Measurements from ENCODE around the gene ABRACL.

Gene ABRACL

DNA sequence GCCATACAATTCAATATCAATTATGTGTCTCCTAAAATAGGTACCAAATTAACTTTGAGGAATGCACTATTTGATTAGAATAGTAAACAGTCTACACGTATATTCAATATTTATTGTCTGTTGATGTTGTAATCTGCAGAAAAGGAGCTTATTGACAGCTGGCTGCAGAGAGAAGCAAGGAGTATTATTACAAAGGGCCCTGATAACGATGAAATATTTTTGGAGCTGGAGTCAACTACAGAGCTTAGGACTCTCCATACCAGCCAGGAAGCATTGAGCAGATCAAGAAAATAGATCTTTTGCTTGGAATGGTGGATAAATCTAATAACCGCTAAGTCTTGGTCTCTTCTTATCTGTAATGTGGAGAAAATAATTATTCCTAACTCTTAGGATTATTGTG is 25.5 kb downstream of the ABRACL start:
- Histone ChIP-seq H3K9ac (ENCODE audit: low read length) (no peak overlapping the region), H3F3A (ENCODE audit: insufficient read depth, low read length) (no peaks in the 10 kb centered on the region), H2AFZ (ENCODE audit: low read length) (no peak overlapping the region), H3K27ac (ENCODE audit: low read length) (no peak overlapping the region), H3K27me3 (replicated peaks; ENCODE audit: insufficient read depth, low read length) (no peaks in the 10 kb centered on the region), H3K36me3 (replicated peaks; ENCODE audit: insufficient read depth, low read length) (no peaks in the 10 kb centered on the region), H3K9me3 (replicated peaks; ENCODE audit: insufficient read depth, low read length) (no peaks in the 10 kb centered on the region), H3K79me2 (ENCODE audit: low read length) (no peaks in the 10 kb centered on the region), H4K20me1 (ENCODE audit: insufficient read depth, low read length) (no peaks in the 10 kb centered on the region), H3K9me2 (replicated peaks; ENCODE audit: insufficient read depth, low read length) (no peaks in the 10 kb centered on the region), H3K4me2 (ENCODE audit: low read depth, low read length) (no peak overlapping the region), H3K4me1 (ENCODE audit: low read length) (no peaks in the 10 kb centered on the region), H3K4me3 (ENCODE audit: low read length) (no peak overlapping the region)
- no peak for TF ChIP-seq EZH2phosphoT487 (IDR thresholded peaks at IDR 0.05; ENCODE audit: low read length)
- no peak for TF ChIP-seq EZH2 (optimal IDR thresholded peaks at IDR 0.05; ENCODE audit: low read depth, low read length)
- TF ChIP-seq, protein P1, sequence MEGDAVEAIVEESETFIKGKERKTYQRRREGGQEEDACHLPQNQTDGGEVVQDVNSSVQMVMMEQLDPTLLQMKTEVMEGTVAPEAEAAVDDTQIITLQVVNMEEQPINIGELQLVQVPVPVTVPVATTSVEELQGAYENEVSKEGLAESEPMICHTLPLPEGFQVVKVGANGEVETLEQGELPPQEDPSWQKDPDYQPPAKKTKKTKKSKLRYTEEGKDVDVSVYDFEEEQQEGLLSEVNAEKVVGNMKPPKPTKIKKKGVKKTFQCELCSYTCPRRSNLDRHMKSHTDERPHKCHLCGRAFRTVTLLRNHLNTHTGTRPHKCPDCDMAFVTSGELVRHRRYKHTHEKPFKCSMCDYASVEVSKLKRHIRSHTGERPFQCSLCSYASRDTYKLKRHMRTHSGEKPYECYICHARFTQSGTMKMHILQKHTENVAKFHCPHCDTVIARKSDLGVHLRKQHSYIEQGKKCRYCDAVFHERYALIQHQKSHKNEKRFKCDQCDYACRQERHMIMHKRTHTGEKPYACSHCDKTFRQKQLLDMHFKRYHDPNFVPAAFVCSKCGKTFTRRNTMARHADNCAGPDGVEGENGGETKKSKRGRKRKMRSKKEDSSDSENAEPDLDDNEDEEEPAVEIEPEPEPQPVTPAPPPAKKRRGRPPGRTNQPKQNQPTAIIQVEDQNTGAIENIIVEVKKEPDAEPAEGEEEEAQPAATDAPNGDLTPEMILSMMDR (IDR thresholded peaks at IDR 0.05; ENCODE audit: low read length) = no peak
- no peak for DNase-seq

DNA sequence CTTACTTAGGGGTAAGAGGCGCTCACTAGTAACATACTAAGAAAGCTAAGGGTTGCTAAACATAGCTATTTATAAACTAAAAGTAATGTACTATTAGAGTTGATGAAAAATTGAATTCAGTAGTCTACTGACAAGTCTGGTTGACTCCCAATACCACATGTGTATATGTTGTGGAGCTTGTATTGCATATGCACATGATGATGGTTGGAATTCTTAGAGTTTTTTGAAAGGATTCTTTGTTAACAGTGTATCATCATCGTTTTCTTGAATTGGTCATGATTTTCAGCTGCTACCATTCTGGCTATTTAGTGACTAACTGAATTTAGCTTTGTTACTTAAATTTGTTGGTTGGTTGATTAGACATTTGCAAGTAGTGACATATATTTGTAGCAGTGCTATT is 27.2 kb downstream of the ABRACL start:
- Histone ChIP-seq H3K4me1 (ENCODE audit: low read length) (no peaks in the 10 kb centered on the region), H3K4me2 (ENCODE audit: low read depth, low read length) (no peak overlapping the region), H3K9ac (ENCODE audit: low read length) (no peak overlapping the region), H3K79me2 (ENCODE audit: low read length) (no peaks in the 10 kb centered on the region), H3K27me3 (replicated peaks; ENCODE audit: insufficient read depth, low read length) (no peaks in the 10 kb centered on the region), H3K27ac (ENCODE audit: low read length) (no peak overlapping the region), H3K36me3 (replicated peaks; ENCODE audit: insufficient read depth, low read length) (no peaks in the 10 kb centered on the region), H3K9me3 (replicated peaks; ENCODE audit: insufficient read depth, low read length) (no peaks in the 10 kb centered on the region), H4K20me1 (ENCODE audit: insufficient read depth, low read length) (no peaks in the 10 kb centered on the region), H3F3A (ENCODE audit: insufficient read depth, low read length) (no peaks in the 10 kb centered on the region), H3K4me3 (ENCODE audit: low read length) (no peak overlapping the region), H3K9me2 (replicated peaks; ENCODE audit: insufficient read depth, low read length) (no peaks in the 10 kb centered on the region), H2AFZ (ENCODE audit: low read length) (no peak overlapping the region)
- DNase-seq = no peak
- TF ChIP-seq, protein P1 (IDR thresholded peaks at IDR 0.05; ENCODE audit: low read length) = no peak
- TF ChIP-seq EZH2 (optimal IDR thresholded peaks at IDR 0.05; ENCODE audit: low read depth, low read length) (no peak), EZH2phosphoT487 (IDR thresholded peaks at IDR 0.05; ENCODE audit: low read length) (no peak)

DNA sequence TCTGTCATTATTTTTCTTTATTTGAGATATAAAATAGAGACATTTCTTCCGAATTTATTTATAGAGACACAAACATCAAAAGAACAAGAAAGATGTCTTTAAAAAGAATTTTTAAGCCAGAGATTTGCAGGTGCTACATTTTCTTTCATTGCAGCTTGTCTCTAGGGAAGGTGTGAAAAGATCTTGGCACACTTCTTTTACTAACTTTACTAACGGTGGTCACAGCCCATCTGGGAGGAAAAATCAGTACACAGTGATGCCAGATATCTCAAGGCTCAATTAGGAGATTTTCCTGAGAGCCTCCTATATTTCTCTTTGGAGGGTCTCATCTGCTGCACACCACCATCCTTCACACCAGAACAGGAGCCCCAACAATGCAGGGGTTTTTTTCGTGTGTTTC is 29.5 kb downstream of the ABRACL start:
- H3K9me3 ChIP-seq (replicated peaks; ENCODE audit: insufficient read depth, low read length) = no peaks in the 10 kb centered on the region
- no peak overlapping the region for H3K27ac ChIP-seq (ENCODE audit: low read length)
- no peak overlapping the region for H3K4me2 ChIP-seq (ENCODE audit: low read depth, low read length)
- no peaks in the 10 kb centered on the region for H3K36me3 ChIP-seq (replicated peaks; ENCODE audit: insufficient read depth, low read length)
- no peak overlapping the region for H3K9ac ChIP-seq (ENCODE audit: low read length)
- no peaks in the 10 kb centered on the region for H3K9me2 ChIP-seq (replicated peaks; ENCODE audit: insufficient read depth, low read length)
- H2AFZ ChIP-seq (ENCODE audit: low read length) = no peak overlapping the region
- no peak overlapping the region for H3K4me3 ChIP-seq (ENCODE audit: low read length)
- TF ChIP-seq, protein P1 (IDR thresholded peaks at IDR 0.05; ENCODE audit: low read length) = no peak
- TF ChIP-seq EZH2phosphoT487 (IDR thresholded peaks at IDR 0.05; ENCODE audit: low read length) = no peak
- no peak for TF ChIP-seq EZH2 (optimal IDR thresholded peaks at IDR 0.05; ENCODE audit: low read depth, low read length)
- H3K27me3 ChIP-seq (replicated peaks; ENCODE audit: insufficient read depth, low read length) = no peaks in the 10 kb centered on the region
- H4K20me1 ChIP-seq (ENCODE audit: insufficient read depth, low read length) = no peaks in the 10 kb centered on the region
- H3K4me1 ChIP-seq (ENCODE audit: low read length) = no peaks in the 10 kb centered on the region
- H3K79me2 ChIP-seq (ENCODE audit: low read length) = no peaks in the 10 kb centered on the region
- DNase-seq = no peak
- no peaks in the 10 kb centered on the region for H3F3A ChIP-seq (ENCODE audit: insufficient read depth, low read length)
